ENCODE data around the gene MCM7. TPM values are rescaled to one million over a fixed set of nuclear protein-coding genes. Genes with fewer than 3 reads are reported as not detected.

MCM7 gene
- total RNA-seq, 1 experiment from 2014 or later, result 387 TPM

DNA sequence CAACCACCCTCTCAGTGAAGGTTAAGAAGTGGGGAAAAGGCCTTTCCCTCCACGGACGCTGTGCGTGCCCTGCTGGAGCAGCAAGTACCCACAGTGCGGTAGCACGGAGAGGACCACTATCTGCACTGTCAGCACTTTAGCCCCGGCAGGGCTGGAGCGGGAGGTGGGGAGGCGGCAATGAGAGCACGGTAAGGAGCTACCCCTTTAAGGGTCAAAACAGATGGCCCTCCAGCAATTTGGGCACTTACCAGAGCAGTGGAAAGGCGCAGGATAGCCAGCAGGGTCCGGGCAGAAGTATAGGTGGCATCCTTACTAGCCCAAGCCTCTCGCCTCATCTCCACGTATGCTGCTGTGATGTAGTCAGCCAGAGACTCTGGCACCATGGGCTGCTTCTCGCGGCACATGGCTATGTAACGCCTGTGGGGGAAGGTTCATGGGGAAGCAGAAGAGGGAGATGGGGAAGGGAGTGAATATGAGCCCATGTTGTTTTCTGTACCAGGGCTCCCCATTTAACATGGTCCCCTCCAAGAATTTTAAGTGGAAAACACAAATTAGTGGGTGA lies 7.2 kb downstream of the MCM7 start:
- intact Hi-C loops (cut with micrococcal nuclease), result no loop called here
- ChIA-PET RAD21 (ENCODE audit: low non-redundant PET in 1 of 2, low total read pairs in 2 of 2, uncharacterized antibody in 2 of 2, unreplicated experiment in 2 of 2) (no interaction called here), CTCF (no interaction called here), POLR2A (no interaction called here)
- no peak for ATAC-seq
- Histone ChIP-seq H3K9ac (ENCODE audit: low read length) (no peak overlapping the region), H3K4me3 (replicated peaks in 1 of 2; ENCODE audit: low read depth in 1 of 2, low read length in 2 of 2) (no peak overlapping the region), H3K36me3 (ENCODE audit: control insufficient read depth in 1 of 2, insufficient read depth in 2 of 2, low read length in 2 of 2) (peaks cover 60 to 81% of the 10 kb centered on the region in 2 experiments), H4K20me1 (ENCODE audit: insufficient read depth) (peaks cover 15% of the 10 kb centered on the region), H3K4me2 (ENCODE audit: low read length) (no peak overlapping the region), H3K9me3 (ENCODE audit: control insufficient read depth in 1 of 2, insufficient read depth in 1 of 2, low read depth in 1 of 2, low read length in 2 of 2) (no peaks in the 10 kb centered on the region), H3K9me2 (ENCODE audit: insufficient read depth) (no peaks in the 10 kb centered on the region), H3K79me2 (ENCODE audit: insufficient read depth, low read length) (peaks cover 70% of the 10 kb centered on the region), H3K27ac (ENCODE audit: low read depth, low read length) (no peak overlapping the region), H3K27me3 (ENCODE audit: insufficient read depth, low read length) (no peaks in the 10 kb centered on the region), H3K4me1 (ENCODE audit: control insufficient read depth in 1 of 2, insufficient read depth in 2 of 2, low read length in 2 of 2) (peaks cover 0 to 16% of the 10 kb centered on the region in 2 experiments; a peak in 2 of 4 replicates), H2AFZ (ENCODE audit: low read depth, low read length, poor library complexity, severe bottlenecking) (no peak overlapping the region)
- BruUV-seq (replicated peaks), result no TSS peak
- no peak for DNase-seq (ENCODE audit: low read depth, low spot score)
- TF ChIP-seq ZFX (IDR thresholded peaks at IDR 0.05) (no peak), TCF7L2 (IDR thresholded peaks at IDR 0.05; ENCODE audit: borderline replicate concordance, extremely low read depth, insufficient read depth, insufficient read length) (no peak), POLR2AphosphoS5 (IDR thresholded peaks at IDR 0.05; ENCODE audit: low read depth, low read length) (peak; percentile 12; the same call in 1 of the 2 replicates), YY1 (IDR thresholded peaks at IDR 0.05; ENCODE audit: extremely low read depth, insufficient replicate concordance, low read depth, low read length) (no peak)
- TF ChIP-seq, protein P1, sequence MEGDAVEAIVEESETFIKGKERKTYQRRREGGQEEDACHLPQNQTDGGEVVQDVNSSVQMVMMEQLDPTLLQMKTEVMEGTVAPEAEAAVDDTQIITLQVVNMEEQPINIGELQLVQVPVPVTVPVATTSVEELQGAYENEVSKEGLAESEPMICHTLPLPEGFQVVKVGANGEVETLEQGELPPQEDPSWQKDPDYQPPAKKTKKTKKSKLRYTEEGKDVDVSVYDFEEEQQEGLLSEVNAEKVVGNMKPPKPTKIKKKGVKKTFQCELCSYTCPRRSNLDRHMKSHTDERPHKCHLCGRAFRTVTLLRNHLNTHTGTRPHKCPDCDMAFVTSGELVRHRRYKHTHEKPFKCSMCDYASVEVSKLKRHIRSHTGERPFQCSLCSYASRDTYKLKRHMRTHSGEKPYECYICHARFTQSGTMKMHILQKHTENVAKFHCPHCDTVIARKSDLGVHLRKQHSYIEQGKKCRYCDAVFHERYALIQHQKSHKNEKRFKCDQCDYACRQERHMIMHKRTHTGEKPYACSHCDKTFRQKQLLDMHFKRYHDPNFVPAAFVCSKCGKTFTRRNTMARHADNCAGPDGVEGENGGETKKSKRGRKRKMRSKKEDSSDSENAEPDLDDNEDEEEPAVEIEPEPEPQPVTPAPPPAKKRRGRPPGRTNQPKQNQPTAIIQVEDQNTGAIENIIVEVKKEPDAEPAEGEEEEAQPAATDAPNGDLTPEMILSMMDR (IDR thresholded peaks at IDR 0.05 in 2 of 3, conservative IDR thresholded peaks at IDR 0.05 in 1 of 3; ENCODE audit: borderline replicate concordance in 1 of 3, insufficient read depth in 1 of 3, low read depth in 2 of 3, low read length in 2 of 3), result no peak
- TF ChIP-seq, protein P2, sequence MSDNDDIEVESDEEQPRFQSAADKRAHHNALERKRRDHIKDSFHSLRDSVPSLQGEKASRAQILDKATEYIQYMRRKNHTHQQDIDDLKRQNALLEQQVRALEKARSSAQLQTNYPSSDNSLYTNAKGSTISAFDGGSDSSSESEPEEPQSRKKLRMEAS (IDR thresholded peaks at IDR 0.05), result no peak

DNA sequence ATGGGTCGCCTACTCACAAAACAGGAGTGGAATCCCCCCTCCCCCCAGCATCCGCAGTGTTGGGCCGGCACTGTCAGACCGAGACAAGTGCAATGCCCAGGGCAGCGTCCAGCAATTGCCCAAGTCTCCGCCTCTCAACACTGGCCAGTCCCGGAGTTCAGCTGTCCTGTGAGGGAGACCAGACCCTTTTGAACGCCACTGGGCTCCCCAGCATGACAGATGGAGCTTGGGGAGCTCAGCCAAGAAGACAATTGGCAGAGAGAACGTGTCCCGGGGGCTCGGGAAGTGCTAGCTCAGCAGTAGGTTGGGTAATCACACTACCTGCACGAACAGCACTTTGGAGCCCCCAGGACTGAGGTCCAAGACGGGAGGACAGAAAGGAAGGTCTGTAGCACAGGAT lies 7.7 kb downstream of the MCM7 start:
- Histone ChIP-seq H3K9me2 (ENCODE audit: insufficient read depth) (no peaks in the 10 kb centered on the region), H3K4me2 (ENCODE audit: low read length) (no peak overlapping the region), H3K27me3 (ENCODE audit: insufficient read depth, low read length) (no peaks in the 10 kb centered on the region), H3K4me3 (replicated peaks in 1 of 2; ENCODE audit: low read depth in 1 of 2, low read length in 2 of 2) (no peak overlapping the region), H4K20me1 (ENCODE audit: insufficient read depth) (peaks cover 15% of the 10 kb centered on the region), H3K4me1 (ENCODE audit: control insufficient read depth in 1 of 2, insufficient read depth in 2 of 2, low read length in 2 of 2) (peaks cover 0 to 19% of the 10 kb centered on the region in 2 experiments; a peak in 3 of 4 replicates), H3K9ac (ENCODE audit: low read length) (no peak overlapping the region), H3K79me2 (ENCODE audit: insufficient read depth, low read length) (peaks cover 67% of the 10 kb centered on the region), H3K9me3 (ENCODE audit: control insufficient read depth in 1 of 2, insufficient read depth in 1 of 2, low read depth in 1 of 2, low read length in 2 of 2) (no peaks in the 10 kb centered on the region), H3K27ac (ENCODE audit: low read depth, low read length) (no peak overlapping the region), H2AFZ (ENCODE audit: low read depth, low read length, poor library complexity, severe bottlenecking) (no peak overlapping the region), H3K36me3 (ENCODE audit: control insufficient read depth in 1 of 2, insufficient read depth in 2 of 2, low read length in 2 of 2) (peaks cover 55 to 76% of the 10 kb centered on the region in 2 experiments)
- POLR2A ChIA-PET, result no interaction called here
- CTCF ChIA-PET, result no interaction called here
- no TSS peak for BruUV-seq (replicated peaks)
- TF ChIP-seq, protein P3, sequence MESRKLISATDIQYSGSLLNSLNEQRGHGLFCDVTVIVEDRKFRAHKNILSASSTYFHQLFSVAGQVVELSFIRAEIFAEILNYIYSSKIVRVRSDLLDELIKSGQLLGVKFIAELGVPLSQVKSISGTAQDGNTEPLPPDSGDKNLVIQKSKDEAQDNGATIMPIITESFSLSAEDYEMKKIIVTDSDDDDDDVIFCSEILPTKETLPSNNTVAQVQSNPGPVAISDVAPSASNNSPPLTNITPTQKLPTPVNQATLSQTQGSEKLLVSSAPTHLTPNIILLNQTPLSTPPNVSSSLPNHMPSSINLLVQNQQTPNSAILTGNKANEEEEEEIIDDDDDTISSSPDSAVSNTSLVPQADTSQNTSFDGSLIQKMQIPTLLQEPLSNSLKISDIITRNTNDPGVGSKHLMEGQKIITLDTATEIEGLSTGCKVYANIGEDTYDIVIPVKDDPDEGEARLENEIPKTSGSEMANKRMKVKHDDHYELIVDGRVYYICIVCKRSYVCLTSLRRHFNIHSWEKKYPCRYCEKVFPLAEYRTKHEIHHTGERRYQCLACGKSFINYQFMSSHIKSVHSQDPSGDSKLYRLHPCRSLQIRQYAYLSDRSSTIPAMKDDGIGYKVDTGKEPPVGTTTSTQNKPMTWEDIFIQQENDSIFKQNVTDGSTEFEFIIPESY (IDR thresholded peaks at IDR 0.05; ENCODE audit: extremely low read depth, insufficient replicate concordance, low read length), result no peak
- no peak for TF ChIP-seq CBX3 (IDR thresholded peaks at IDR 0.05; ENCODE audit: low read depth)
- TF ChIP-seq FOSL1 (IDR thresholded peaks at IDR 0.05; ENCODE audit: low read depth), result no peak
- TF ChIP-seq ZNF274 (IDR thresholded peaks at IDR 0.05; ENCODE audit: low read depth, low read length), result no peak
- TF ChIP-seq SIN3A (IDR thresholded peaks at IDR 0.05; ENCODE audit: low read depth), result no peak
- intact Hi-C loops (cut with micrococcal nuclease), result no loop called here
- ATAC-seq (no peak), DNase-seq (ENCODE audit: low read depth, low spot score) (no peak)
- RAD21 ChIA-PET (ENCODE audit: low non-redundant PET in 1 of 2, low total read pairs in 2 of 2, uncharacterized antibody in 2 of 2, unreplicated experiment in 2 of 2), result no interaction called here

Data from HCT116 (cell line).